HepG2 (cell line): Measurements from ENCODE around the gene STN1. TPM values are rescaled to one million over a fixed set of nuclear protein-coding genes. Genes with fewer than 3 reads are reported as not detected.
A peak's percentile ranks its signal among the peaks of the same experiment; 100 is the strongest.

Experiments used
- ATF1 ChIP-seq: IDR thresholded peaks from 2 replicates; pipeline ENCODE4 v1.6.1; 2016; ENCODE audit warnings: mild to moderate bottlenecking, control low read depth
- CEBPG ChIP-seq: IDR thresholded peaks from 2 replicates; pipeline ENCODE4 v1.6.1; 2016
- ELF3 ChIP-seq: IDR thresholded peaks from 2 replicates; pipeline ENCODE4 v1.6.1; 2016; ENCODE audit warnings: missing genetic modification reagents, missing compliant biosample characterization
- ERF ChIP-seq: IDR thresholded peaks from 2 replicates; pipeline ENCODE4 v1.6.1; 2018; ENCODE audit warnings: missing biosample characterization, missing genetic modification reagents
- HDAC6 ChIP-seq: fragments of 200-600 bp; sonication (generic); IDR thresholded peaks from 2 replicates; pipeline ENCODE4 v1.7.0; 2017; ENCODE audit warnings: mild to moderate bottlenecking, antibody characterized with exemption, low read length, low read depth
- HOXA3 ChIP-seq: sonication (generic); formaldehyde crosslinking; IDR thresholded peaks from 2 replicates; pipeline ENCODE4 v1.5.0; 2020; ENCODE audit warnings: missing genetic modification reagents
- KDM2A ChIP-seq: sonication (generic); formaldehyde crosslinking; IDR thresholded peaks from 2 replicates; pipeline ENCODE4 v1.4.0; 2020; ENCODE audit warnings: low read depth, missing genetic modification reagents, borderline replicate concordance
- MEF2D ChIP-seq: sonication (generic); formaldehyde crosslinking; IDR thresholded peaks from 2 replicates; pipeline ENCODE4 v1.5.1; 2020; ENCODE audit warnings: mild to moderate bottlenecking, missing genetic modification reagents
- MIXL1 ChIP-seq: IDR thresholded peaks from 2 replicates; pipeline ENCODE4 v1.6.1; 2016
- NR2F6 ChIP-seq, 2 experiments: IDR thresholded peaks; 2 replicates each; pipeline ENCODE4 v1.6.1; 2016; ENCODE audit warnings: antibody characterized with exemption in 1 of 2, mild to moderate bottlenecking in 1 of 2
- SMC3 ChIP-seq: IDR thresholded peaks from 2 replicates; pipeline ENCODE4 v1.6.1; 2011; ENCODE audit warnings: low read length, improper control_type of control experiment
- SOX13 ChIP-seq, 3 experiments: fragments of 450-650 bp in 1 of 3; sonication (generic) in 1 of 3; formaldehyde crosslinking in 1 of 3; IDR thresholded peaks in 2 of 3; conservative IDR thresholded peaks in 1 of 3; 2 replicates each; pipeline versions ENCODE4 v1.5.0 to v1.6.1; 2016 to 2020; ENCODE audit warnings: antibody characterized with exemption in 1 of 3, mild to moderate bottlenecking in 1 of 3, missing compliant biosample characterization in 1 of 3, missing genetic modification reagents in 1 of 3, moderate library complexity in 1 of 3
- YEATS4 ChIP-seq: sonication (generic); formaldehyde crosslinking; IDR thresholded peaks from 2 replicates; pipeline ENCODE4 v1.4.0; 2020; ENCODE audit warnings: missing genetic modification reagents, borderline replicate concordance
- ZNF205 ChIP-seq: IDR thresholded peaks from 2 replicates; pipeline ENCODE4 v1.6.1; 2018; ENCODE audit warnings: missing biosample characterization, missing genetic modification reagents
- ZNF331 ChIP-seq: sonication (generic); formaldehyde crosslinking; IDR thresholded peaks from 2 replicates; pipeline ENCODE4 v1.4.0; 2020; ENCODE audit warnings: missing genetic modification reagents
- ZNF510 ChIP-seq: sonication (generic); formaldehyde crosslinking; IDR thresholded peaks from 2 replicates; pipeline ENCODE4 v1.4.0; 2020; ENCODE audit warnings: low read depth, mild to moderate bottlenecking, missing genetic modification reagents
- ZNF644 ChIP-seq: IDR thresholded peaks from 2 replicates; pipeline ENCODE4 v1.6.1; 2016; ENCODE audit warnings: low read depth
- polyA plus RNA-seq, 8 experiments: library from polyadenylated mRNA; depleted of rRNA in 3 of 8; stranded (reverse) in 7 of 8; unstranded in 1 of 8; fragments of >200 nt; fragmentation: Illumina TruSeq in 4 of 8; extraction: Trizol in 4 of 8; gene quantifications; 2 replicates each; pipeline versions ENCODE4 v1.2.1 to v1.2.3, GENCODE V29; 2011 to 2016; ENCODE audit warnings: low read depth in 4 of 8, missing spikeins in 1 of 8, mixed read lengths in 1 of 8; ENCODE audit not compliant: insufficient read depth in 1 of 8
- total RNA-seq, 5 experiments: library from RNA; depleted of rRNA; stranded (reverse); fragments of >200 nt; fragmentation: Illumina TruSeq; extraction: Trizol; gene quantifications; 2 replicates each; pipeline ENCODE4 v1.2.3, GENCODE V29; 2016; ENCODE audit warnings: low read depth in 1 of 5
- TF ChIP-seq, protein P1 (sequence below): sonication (generic); formaldehyde crosslinking; IDR thresholded peaks from 2 replicates; pipeline ENCODE4 v1.4.0; 2020; ENCODE audit warnings: missing genetic modification reagents
- TF ChIP-seq, protein P2 (sequence below): sonication (generic); formaldehyde crosslinking; conservative IDR thresholded peaks from 2 replicates; pipeline ENCODE4 v1.4.0; 2020; ENCODE audit warnings: missing genetic modification reagents
- TF ChIP-seq, protein P3 (sequence below): IDR thresholded peaks from 2 replicates; pipeline ENCODE4 v1.6.1; 2016; ENCODE audit warnings: missing genetic modification reagents, missing compliant biosample characterization
- TF ChIP-seq, protein P4 (sequence below): IDR thresholded peaks from 2 replicates; pipeline ENCODE4 v1.6.1; 2016; ENCODE audit warnings: low read depth, borderline replicate concordance
- TF ChIP-seq, protein P5 (sequence below): IDR thresholded peaks from 2 replicates; pipeline ENCODE4 v1.6.1; 2016; ENCODE audit warnings: low read depth
- TF ChIP-seq, protein P6 (sequence below): sonication (generic); formaldehyde crosslinking; IDR thresholded peaks from 2 replicates; pipeline ENCODE4 v1.4.0; 2020; ENCODE audit warnings: missing genetic modification reagents

STN1 gene
- total and polyA plus RNA-seq, 2 of the 13 experiments (the other 11 are each of a cell fraction or from before 2014, with no cell fraction given) = 17.6 to 22.7 TPM

DNA sequence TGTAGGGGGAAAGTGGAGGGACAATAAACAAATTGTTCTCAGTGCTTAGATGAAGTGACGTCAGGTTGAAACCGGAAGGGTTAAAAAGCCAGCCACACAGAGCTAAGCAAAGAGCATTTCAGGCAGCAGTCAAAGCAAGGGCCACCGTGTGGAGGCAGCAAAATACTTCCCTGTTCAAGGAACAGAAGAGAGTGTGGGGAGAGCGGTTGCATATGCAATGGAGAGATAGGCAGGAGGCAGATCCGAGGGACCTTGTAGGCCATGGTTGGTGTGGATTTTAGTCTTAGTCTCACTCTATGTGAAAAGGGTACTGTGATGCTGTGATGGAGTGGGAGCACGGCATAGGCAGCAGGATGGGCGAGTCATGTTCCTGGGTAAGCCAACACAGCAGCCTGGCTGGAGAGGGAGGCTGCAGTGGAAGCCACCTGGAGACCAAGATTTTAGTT is 3.8 kb upstream of the STN1 start (continued):
- TF ChIP-seq, protein P1, sequence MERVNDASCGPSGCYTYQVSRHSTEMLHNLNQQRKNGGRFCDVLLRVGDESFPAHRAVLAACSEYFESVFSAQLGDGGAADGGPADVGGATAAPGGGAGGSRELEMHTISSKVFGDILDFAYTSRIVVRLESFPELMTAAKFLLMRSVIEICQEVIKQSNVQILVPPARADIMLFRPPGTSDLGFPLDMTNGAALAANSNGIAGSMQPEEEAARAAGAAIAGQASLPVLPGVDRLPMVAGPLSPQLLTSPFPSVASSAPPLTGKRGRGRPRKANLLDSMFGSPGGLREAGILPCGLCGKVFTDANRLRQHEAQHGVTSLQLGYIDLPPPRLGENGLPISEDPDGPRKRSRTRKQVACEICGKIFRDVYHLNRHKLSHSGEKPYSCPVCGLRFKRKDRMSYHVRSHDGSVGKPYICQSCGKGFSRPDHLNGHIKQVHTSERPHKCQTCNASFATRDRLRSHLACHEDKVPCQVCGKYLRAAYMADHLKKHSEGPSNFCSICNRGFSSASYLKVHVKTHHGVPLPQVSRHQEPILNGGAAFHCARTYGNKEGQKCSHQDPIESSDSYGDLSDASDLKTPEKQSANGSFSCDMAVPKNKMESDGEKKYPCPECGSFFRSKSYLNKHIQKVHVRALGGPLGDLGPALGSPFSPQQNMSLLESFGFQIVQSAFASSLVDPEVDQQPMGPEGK = 0 out of 2 replicates have a peak, but pooled peaks have one; percentile 14
- TF ChIP-seq, protein P2, sequence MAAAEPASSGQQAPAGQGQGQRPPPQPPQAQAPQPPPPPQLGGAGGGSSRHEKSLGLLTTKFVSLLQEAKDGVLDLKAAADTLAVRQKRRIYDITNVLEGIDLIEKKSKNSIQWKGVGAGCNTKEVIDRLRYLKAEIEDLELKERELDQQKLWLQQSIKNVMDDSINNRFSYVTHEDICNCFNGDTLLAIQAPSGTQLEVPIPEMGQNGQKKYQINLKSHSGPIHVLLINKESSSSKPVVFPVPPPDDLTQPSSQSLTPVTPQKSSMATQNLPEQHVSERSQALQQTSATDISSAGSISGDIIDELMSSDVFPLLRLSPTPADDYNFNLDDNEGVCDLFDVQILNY (CRISPR knock-in tag) = no peak
- TF ChIP-seq, protein P3, sequence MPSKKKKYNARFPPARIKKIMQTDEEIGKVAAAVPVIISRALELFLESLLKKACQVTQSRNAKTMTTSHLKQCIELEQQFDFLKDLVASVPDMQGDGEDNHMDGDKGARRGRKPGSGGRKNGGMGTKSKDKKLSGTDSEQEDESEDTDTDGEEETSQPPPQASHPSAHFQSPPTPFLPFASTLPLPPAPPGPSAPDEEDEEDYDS (CRISPR knock-in tag) = no peak; the same call in 1 of the 2 replicates
- TF ChIP-seq YEATS4 (CRISPR knock-in tag) (no peak), NR2F6 (IDR thresholded peaks at IDR 0.05) (no peak), NR2F6 (CRISPR knock-in tag; IDR thresholded peaks at IDR 0.05) (0 out of 2 replicates have a peak, but pooled peaks have one; percentile 11), SOX13 (IDR thresholded peaks at IDR 0.05) (no peak), SOX13 (CRISPR knock-in tag; conservative IDR thresholded peaks at IDR 0.05 in 1 of 2, IDR thresholded peaks at IDR 0.05 in 1 of 2) (peak in 1 of 2 experiments; percentile 9; a peak in 1 of 4 replicates), CEBPG (CRISPR knock-in tag) (peak; percentile 47; the same call in 1 of the 2 replicates), HOXA3 (CRISPR knock-in tag) (0 out of 2 replicates have a peak, but pooled peaks have one; percentile 19), HDAC6 (no peak), ELF3 (peak; percentile 67), MEF2D (CRISPR knock-in tag) (0 out of 2 replicates have a peak, but pooled peaks have one; percentile 36), ZNF205 (CRISPR knock-in tag) (0 out of 2 replicates have a peak, but pooled peaks have one; percentile 38), SMC3 (peak; percentile 39), ZNF510 (no peak), ATF1 (CRISPR knock-in tag) (peak; percentile 72), ZNF331 (CRISPR knock-in tag) (peak; percentile 77), KDM2A (CRISPR knock-in tag) (peak; percentile 46; the same call in 1 of the 2 replicates), ZNF644 (CRISPR knock-in tag) (peak; percentile 9; the same call in 1 of the 2 replicates), ERF (CRISPR knock-in tag) (0 out of 2 replicates have a peak, but pooled peaks have one; percentile 54), MIXL1 (peak; percentile 32; the same call in 1 of the 2 replicates)
- TF ChIP-seq, protein P4, sequence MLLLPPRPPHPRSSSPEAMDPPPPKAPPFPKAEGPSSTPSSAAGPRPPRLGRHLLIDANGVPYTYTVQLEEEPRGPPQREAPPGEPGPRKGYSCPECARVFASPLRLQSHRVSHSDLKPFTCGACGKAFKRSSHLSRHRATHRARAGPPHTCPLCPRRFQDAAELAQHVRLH (CRISPR knock-in tag) = peak; percentile 38; the same call in 1 of the 2 replicates
- TF ChIP-seq, protein P5, sequence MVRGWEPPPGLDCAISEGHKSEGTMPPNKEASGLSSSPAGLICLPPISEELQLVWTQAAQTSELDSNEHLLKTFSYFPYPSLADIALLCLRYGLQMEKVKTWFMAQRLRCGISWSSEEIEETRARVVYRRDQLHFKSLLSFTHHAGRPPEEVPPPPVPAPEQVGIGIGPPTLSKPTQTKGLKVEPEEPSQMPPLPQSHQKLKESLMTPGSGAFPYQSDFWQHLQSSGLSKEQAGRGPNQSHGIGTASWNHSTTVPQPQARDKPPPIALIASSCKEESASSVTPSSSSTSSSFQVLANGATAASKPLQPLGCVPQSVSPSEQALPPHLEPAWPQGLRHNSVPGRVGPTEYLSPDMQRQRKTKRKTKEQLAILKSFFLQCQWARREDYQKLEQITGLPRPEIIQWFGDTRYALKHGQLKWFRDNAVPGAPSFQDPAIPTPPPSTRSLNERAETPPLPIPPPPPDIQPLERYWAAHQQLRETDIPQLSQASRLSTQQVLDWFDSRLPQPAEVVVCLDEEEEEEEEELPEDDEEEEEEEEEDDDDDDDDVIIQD (CRISPR knock-in tag) = 0 out of 2 replicates have a peak, but pooled peaks have one; percentile 21
- TF ChIP-seq, protein P6, sequence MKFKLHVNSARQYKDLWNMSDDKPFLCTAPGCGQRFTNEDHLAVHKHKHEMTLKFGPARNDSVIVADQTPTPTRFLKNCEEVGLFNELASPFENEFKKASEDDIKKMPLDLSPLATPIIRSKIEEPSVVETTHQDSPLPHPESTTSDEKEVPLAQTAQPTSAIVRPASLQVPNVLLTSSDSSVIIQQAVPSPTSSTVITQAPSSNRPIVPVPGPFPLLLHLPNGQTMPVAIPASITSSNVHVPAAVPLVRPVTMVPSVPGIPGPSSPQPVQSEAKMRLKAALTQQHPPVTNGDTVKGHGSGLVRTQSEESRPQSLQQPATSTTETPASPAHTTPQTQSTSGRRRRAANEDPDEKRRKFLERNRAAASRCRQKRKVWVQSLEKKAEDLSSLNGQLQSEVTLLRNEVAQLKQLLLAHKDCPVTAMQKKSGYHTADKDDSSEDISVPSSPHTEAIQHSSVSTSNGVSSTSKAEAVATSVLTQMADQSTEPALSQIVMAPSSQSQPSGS (CRISPR knock-in tag) = peak; percentile 87; the same call in 1 of the 2 replicates
